Hepatocyte (in vitro differentiated cells): Measurements from ENCODE around the gene ERFE. TPM values are rescaled to one million over a fixed set of nuclear protein-coding genes. Genes with fewer than 3 reads are reported as not detected.
"Not testable (repeated sequence)": the region's sequence is repeated elsewhere in the genome, so short reads cannot be mapped to it uniquely, and the experiment has no call there.

ENCODE experiments used
- DNase-seq: peaks from one replicate; pipeline ENCODE4 v3.0.0-alpha.2; 2016; ENCODE audit warnings: low spot score
- H2AFZ ChIP-seq: fragments of 200-600 bp; sonication (generic); 2 replicates; pipeline ENCODE4 v1.6.0; 2016; ENCODE audit warnings: antibody characterized with exemption, mild to moderate bottlenecking
- H3K27ac ChIP-seq: fragments of 200-600 bp; sonication (generic); 2 replicates; pipeline ENCODE4 v1.5.1; 2016; ENCODE audit warnings: mild to moderate bottlenecking
- H3K27me3 ChIP-seq: fragments of 200-600 bp; sonication (generic); 2 replicates; pipeline ENCODE4 v1.6.1; 2016
- H3K36me3 ChIP-seq: fragments of 200-600 bp; sonication (generic); replicated peaks from 2 replicates; pipeline ENCODE4 v1.5.1; 2016; ENCODE audit warnings: low read depth; ENCODE audit not compliant: insufficient read depth
- H3K4me1 ChIP-seq: fragments of 200-600 bp; sonication (generic); 2 replicates; pipeline ENCODE4 v1.5.1; 2016; ENCODE audit warnings: mild to moderate bottlenecking, moderate library complexity; ENCODE audit not compliant: insufficient read depth
- H3K4me2 ChIP-seq: fragments of 200-600 bp; sonication (generic); 2 replicates; pipeline ENCODE4 v1.6.0; 2016
- H3K4me3 ChIP-seq: fragments of 200-600 bp; sonication (generic); 2 replicates; pipeline ENCODE4 v1.5.1; 2016; ENCODE audit warnings: mild to moderate bottlenecking
- H3K79me2 ChIP-seq: fragments of 200-600 bp; sonication (generic); 2 replicates; pipeline ENCODE4 v1.6.0; 2017; ENCODE audit warnings: mild to moderate bottlenecking
- H3K9me2 ChIP-seq: fragments of 200-600 bp; sonication (generic); replicated peaks from 2 replicates; pipeline ENCODE4 v1.6.0; 2017; ENCODE audit warnings: mild to moderate bottlenecking; ENCODE audit not compliant: insufficient read depth
- H3K9me3 ChIP-seq: fragments of 200-600 bp; sonication (generic); 2 replicates; pipeline ENCODE4 v1.5.1; 2016; ENCODE audit warnings: low read depth, mild to moderate bottlenecking
- H4K20me1 ChIP-seq: fragments of 200-600 bp; sonication (generic); 2 replicates; pipeline ENCODE4 v1.6.0; 2016; ENCODE audit warnings: mild to moderate bottlenecking; ENCODE audit not compliant: insufficient read depth, poor library complexity, severe bottlenecking
- CTCF ChIP-seq: fragments of 200-600 bp; sonication (generic); IDR thresholded peaks from 2 replicates; pipeline ENCODE4 v1.5.1; 2016; ENCODE audit warnings: antibody characterized with exemption, mild to moderate bottlenecking; ENCODE audit not compliant: poor library complexity
- EZH2 ChIP-seq: fragments of 200-600 bp; sonication (generic); IDR thresholded peaks from 2 replicates; pipeline ENCODE4 v1.6.1; 2016; ENCODE audit warnings: antibody characterized with exemption, mild to moderate bottlenecking, borderline replicate concordance
- EZH2phosphoT487 ChIP-seq: fragments of 200-600 bp; sonication (generic); IDR thresholded peaks from one replicate; pipeline ENCODE4 v1.6.1; 2018; ENCODE audit warnings: antibody characterized with exemption, mild to moderate bottlenecking, low read depth, moderate library complexity; ENCODE audit not compliant: unreplicated experiment, severe bottlenecking
- WGBS: methylation state at CpG from one replicate; pipeline ENCODE4 v1.1.6; 2016; ENCODE audit warnings: low lambda C conversion rate; ENCODE audit errors: missing lambda C conversion rate; 5-methylcytosine and 5-hydroxymethylcytosine counted together
- polyA plus RNA-seq: library from polyadenylated mRNA; unstranded; fragments of >200 nt; fragmentation: Nextera tagmentation; extraction: Ambion mirVana; gene quantifications from 2 replicates; pipeline ENCODE4 v1.2.1, GENCODE V29; 2016
- total RNA-seq: library from RNA; depleted of rRNA; stranded (reverse); fragments of >200 nt; gene quantifications from 2 replicates; pipeline ENCODE4 v1.2.3, GENCODE V29; 2014

Gene ERFE
- total and polyA plus RNA-seq, 2 experiments from 2014 or later = 0.27 to 0.30 TPM

- TF ChIP-seq CTCF (no peak), EZH2phosphoT487 (no peak), EZH2 (no peak)
- H3K27me3 ChIP-seq = peaks cover 11% of the 10 kb centered on the region
- no peak overlapping the region for H2AFZ ChIP-seq
- whole genome bisulfite sequencing = 90% methylated on average over 32 of the region's 32 CpGs
- H3K9me3 ChIP-seq = peaks cover 8% of the 10 kb centered on the region
- no peaks in the 10 kb centered on the region for H3K4me1 ChIP-seq
- H3K4me3 ChIP-seq = no peak overlapping the region
- H4K20me1 ChIP-seq = no peaks in the 10 kb centered on the region
- no peak for DNase-seq
- no peaks in the 10 kb centered on the region for H3K36me3 ChIP-seq
- no peaks in the 10 kb centered on the region for H3K79me2 ChIP-seq
- no peak overlapping the region for H3K27ac ChIP-seq
- H3K9me2 ChIP-seq = no peaks in the 10 kb centered on the region
- no peak overlapping the region for H3K4me2 ChIP-seq
Observed at GRCh38 chr2:238114851-238115660, 43.7 kb upstream of the ERFE start.

DNA sequence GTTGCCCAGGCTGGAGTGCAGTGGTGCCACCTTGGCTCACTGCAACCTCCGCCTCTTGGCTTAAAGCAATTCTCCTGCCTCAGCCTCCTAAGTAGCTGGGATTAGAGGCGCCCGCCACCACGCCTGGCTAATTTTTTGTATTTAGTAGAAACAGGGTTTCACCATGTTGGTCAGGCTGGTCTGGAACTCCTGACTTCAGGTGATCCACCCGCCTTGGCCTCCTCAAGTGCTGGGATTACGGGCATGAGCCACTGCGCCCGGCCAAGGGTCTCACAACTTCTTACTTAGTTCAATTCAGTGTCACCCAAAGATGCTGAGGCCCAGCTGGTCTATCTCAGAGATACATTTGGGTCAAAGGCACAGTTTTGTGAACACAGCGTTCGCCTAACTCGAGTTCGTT is 43.1 kb upstream of the ERFE start:
- DNase-seq, H3K9me2 ChIP-seq, H4K20me1 ChIP-seq, H3K9me3 ChIP-seq, H3K4me2 ChIP-seq, H3K4me3 ChIP-seq, H2AFZ ChIP-seq, H3K79me2 ChIP-seq, H3K36me3 ChIP-seq, H3K4me1 ChIP-seq, H3K27ac ChIP-seq: not testable (repeated sequence)
- 93% methylated on average over 12 of the region's 12 CpGs for WGBS
- peaks cover 12% of the 10 kb centered on the region for H3K27me3 ChIP-seq

GRCh38 chr2:238116298-238117198 is 42.2 kb upstream of the ERFE start:
- TF ChIP-seq EZH2phosphoT487 = no peak
- no peak for TF ChIP-seq CTCF
- no peak for TF ChIP-seq EZH2
- no peaks in the 10 kb centered on the region for H3K79me2 ChIP-seq
- H4K20me1 ChIP-seq = no peaks in the 10 kb centered on the region
- H2AFZ ChIP-seq = no peak overlapping the region
- no peak overlapping the region for H3K4me2 ChIP-seq
- H3K4me1 ChIP-seq = no peaks in the 10 kb centered on the region
- no peaks in the 10 kb centered on the region for H3K36me3 ChIP-seq
- H3K9me3 ChIP-seq = peaks cover 8% of the 10 kb centered on the region
- H3K9me2 ChIP-seq = no peaks in the 10 kb centered on the region
- DNase-seq = no peak
- no peak overlapping the region for H3K4me3 ChIP-seq
- 95% methylated on average over 21 of the region's 21 CpGs for WGBS
- peaks cover 12% of the 10 kb centered on the region for H3K27me3 ChIP-seq
- no peak overlapping the region for H3K27ac ChIP-seq
